Transverse colon (tissue), 4 donors: ENCODE measurements around the gene PHF13. TPM values are rescaled to one million over a fixed set of nuclear protein-coding genes. Genes with fewer than 3 reads are reported as not detected.

Source experiments
- DNase-seq: peaks from one replicate; pipeline ENCODE4 v3.0.0-alpha.2; 2019
- H3K27ac ChIP-seq, 4 donors: fragments of 200-600 bp; sonication (generic); 2 replicates each; pipeline ENCODE4 v1.5.1; 2016 to 2018; ENCODE audit warnings: inconsistent platforms in 4 of 4
- H3K27me3 ChIP-seq: fragments of 200-600 bp; sonication (generic); 2 replicates; pipeline ENCODE4 v1.5.1; 2017; ENCODE audit warnings: inconsistent platforms
- H3K36me3 ChIP-seq, 4 donors: fragments of 200-600 bp; sonication (generic); 2 replicates each; pipeline ENCODE4 v1.5.1; 2017 to 2019; ENCODE audit warnings: inconsistent platforms in 4 of 4
- H3K4me1 ChIP-seq, 4 donors: fragments of 200-600 bp; sonication (generic); 2 replicates each; pipeline ENCODE4 v1.5.1; 2017 to 2020; ENCODE audit warnings: inconsistent platforms in 4 of 4
- H3K4me3 ChIP-seq, 4 donors: fragments of 200-600 bp; sonication (generic); 1 replicate in 1 of 4; 2 replicates in 3 of 4; pipeline versions ENCODE4 v1.5.1 to v1.6.1; 2017 to 2019; ENCODE audit warnings: inconsistent platforms in 4 of 4
- H3K9me3 ChIP-seq, 2 donors: fragments of 200-600 bp; sonication (generic); 2 replicates each; pipeline ENCODE4 v1.5.1; 2017 to 2019; ENCODE audit warnings: inconsistent platforms in 2 of 2
- CTCF ChIP-seq, 5 experiments: fragments of 200-600 bp in 3 of 5; fragments of 450-650 bp in 2 of 5; sonication (generic) in 3 of 5; IDR thresholded peaks; 1 replicate in 2 of 5; 2 replicates in 3 of 5; pipeline ENCODE4 v1.5.1; 2016 to 2017; ENCODE audit warnings: antibody characterized with exemption in 5 of 5, inconsistent platforms in 3 of 5, mild to moderate bottlenecking in 2 of 5, moderate library complexity in 1 of 5
- EP300 ChIP-seq: sonication (generic); formaldehyde crosslinking; IDR thresholded peaks from one replicate; pipeline ENCODE4 v1.6.1; 2017; ENCODE audit warnings: antibody characterized with exemption, low read depth
- POLR2A ChIP-seq: fragments of 450-650 bp; IDR thresholded peaks from one replicate; pipeline ENCODE4 v1.6.1; 2016; ENCODE audit warnings: antibody characterized with exemption, mild to moderate bottlenecking, moderate library complexity
- POLR2AphosphoS5 ChIP-seq, 3 donors: sonication (generic); formaldehyde crosslinking; IDR thresholded peaks; one replicate each; pipeline ENCODE4 v1.6.1; 2016; ENCODE audit warnings: antibody characterized with exemption in 3 of 3
- WGBS, 2 donors: methylation state at CpG; one replicate each; pipeline ENCODE4 v1.1.5; 2018; ENCODE audit warnings: low coverage in 1 of 2; 5-methylcytosine and 5-hydroxymethylcytosine counted together
- in situ Hi-C, 4 donors: fragments of 200-750 bp; cut with MboI; loops; one replicate each; pipeline versions ENCODE4 v1.15.0 to v1.15.1; 2017; ENCODE audit warnings: low sequenced_read_pairs in 3 of 4, low pct_ligation_motif_present in 1 of 4, low pct_unique_long_range_greater_than_20kb in 1 of 4
- intact Hi-C: fragments of 100-400 bp; cut with DNase I; formaldehyde crosslinking; loops from one replicate; pipeline ENCODE4 v1.15.1; 2023; ENCODE audit warnings: low total_unique reads
- total RNA-seq, 4 donors: library from RNA; depleted of rRNA; stranded (reverse); fragments of >200 nt; gene quantifications; one replicate each; pipeline ENCODE4 v1.1.0, GENCODE V29; 2016

PHF13 gene
- total RNA-seq, 4 donors from 2014 or later, result 8.7 to 17.3 (median 10.3) TPM

DNA sequence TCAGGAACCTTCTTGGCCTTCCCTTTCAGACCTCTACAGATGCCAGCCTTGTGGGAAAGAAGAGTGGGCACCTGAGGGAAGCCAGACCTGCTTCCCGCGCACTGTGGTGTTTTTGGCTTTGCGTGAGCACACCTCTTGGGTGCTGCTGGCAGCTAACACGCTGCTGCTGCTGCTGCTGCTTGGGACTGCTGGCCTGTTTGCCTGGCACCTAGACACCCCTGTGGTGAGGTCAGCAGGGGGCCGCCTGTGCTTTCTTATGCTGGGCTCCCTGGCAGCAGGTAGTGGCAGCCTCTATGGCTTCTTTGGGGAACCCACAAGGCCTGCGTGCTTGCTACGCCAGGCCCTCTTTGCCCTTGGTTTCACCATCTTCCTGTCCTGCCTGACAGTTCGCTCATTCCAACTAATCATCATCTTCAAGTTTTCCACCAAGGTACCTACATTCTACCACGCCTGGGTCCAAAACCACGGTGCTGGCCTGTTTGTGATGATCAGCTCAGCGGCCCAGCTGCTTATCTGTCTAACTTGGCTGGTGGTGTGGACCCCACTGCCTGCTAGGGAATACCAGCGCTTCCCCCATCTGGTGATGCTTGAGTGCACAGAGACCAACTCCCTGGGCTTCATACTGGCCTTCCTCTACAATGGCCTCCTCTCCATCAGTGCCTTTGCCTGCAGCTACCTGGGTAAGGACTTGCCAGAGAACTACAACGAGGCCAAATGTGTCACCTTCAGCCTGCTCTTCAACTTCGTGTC, 34.7 kb upstream of the PHF13 start:
- Histone ChIP-seq H3K27ac (peak overlapping the region; percentile 89 to 98 (median 96)), H3K4me3 (no peak overlapping the region), H3K4me1 (peaks cover 17 to 37% (median 35%) of the 10 kb centered on the region in 4 donors), H3K36me3 (no peaks in the 10 kb centered on the region), H3K9me3 (no peaks in the 10 kb centered on the region), H3K27me3 (no peaks in the 10 kb centered on the region)
- TF ChIP-seq POLR2A (no peak), EP300 (no peak), CTCF (IDR thresholded peaks at IDR 0.05) (no peak), POLR2AphosphoS5 (IDR thresholded peaks at IDR 0.05) (no peak)
- no peak for DNase-seq
- intact Hi-C loops, result no loop called here
- WGBS, 2 donors, result 88% methylated on average over 14 of the region's 14 CpGs; no CpG with 5 or more reads in 1 of the 2 donors
- in situ Hi-C loops, result loop anchor here in 1 of 4 donors (10.0 kb wide), 1 partner anchor 46 kb away; the partner anchor contains the start of gene THAP3

- TF ChIP-seq EP300 (no peak), CTCF (IDR thresholded peaks at IDR 0.05) (no peak), POLR2AphosphoS5 (IDR thresholded peaks at IDR 0.05) (peak; percentile 99), POLR2A (peak; percentile 96)
- 0 to 16% methylated on average over 9 to 43 of the region's 58 CpGs for WGBS, 2 donors
- intact Hi-C loops (no loop called here), in situ Hi-C loops (loop anchor here in 1 of 4 donors (10.0 kb wide), 1 partner anchor 45 kb away; the partner anchor contains the start of gene THAP3)
- Histone ChIP-seq H3K36me3 (no peaks in the 10 kb centered on the region), H3K4me1 (peaks cover 17 to 37% (median 35%) of the 10 kb centered on the region in 4 donors), H3K27me3 (no peaks in the 10 kb centered on the region), H3K27ac (peak within 1 kb of the TSS; percentile 89 to 98 (median 96)), H3K4me3 (peak within 1 kb of the TSS; percentile 55 to 99 (median 84)), H3K9me3 (no peaks in the 10 kb centered on the region)
- peak; percentile 100 for DNase-seq
Measured at GRCh38 chr1:6579374-6580118, 34.0 kb upstream of the PHF13 start, which contains the start of gene ZBTB48. Gene ZBTB48 (plus strand): TSS chr1:6579994. CDS start chr1:6580610, 616 bp downstream.

- in situ Hi-C loops, result no loop called here
- peaks cover 17 to 37% (median 35%) of the 10 kb centered on the region in 4 donors for H3K4me1 ChIP-seq
Measured at GRCh38 chr1:6580119-6580592, 33.4 kb upstream of the PHF13 start.

More at GRCh38 chr1:6580119-6580592, 33.4 kb upstream of the PHF13 start:
- Histone ChIP-seq H3K9me3 (no peaks in the 10 kb centered on the region), H3K36me3 (no peaks in the 10 kb centered on the region), H3K4me3 (peak overlapping the region; percentile 55 to 99 (median 84)), H3K27me3 (no peaks in the 10 kb centered on the region), H3K27ac (peak overlapping the region; percentile 89 to 98 (median 96))
- 0 to 1% methylated on average over 6 to 30 of the region's 30 CpGs for WGBS, 2 donors
- DNase-seq, result no peak
- TF ChIP-seq CTCF (IDR thresholded peaks at IDR 0.05) (no peak), POLR2AphosphoS5 (IDR thresholded peaks at IDR 0.05) (no peak), POLR2A (no peak), EP300 (no peak)
- intact Hi-C loops, result no loop called here
